ENCODE measurements around the gene SIAH1. TPM values are rescaled to one million over a fixed set of nuclear protein-coding genes. Genes with fewer than 3 reads are reported as not detected.
A peak's percentile ranks its signal among the peaks of the same experiment; 100 is the strongest.

Gene SIAH1
- total and polyA plus RNA-seq, 9 of the 15 experiments (the other 6 are each of a cell fraction or from before 2014, with no cell fraction given), result 4.1 to 14.3 (median 12.5) TPM

DNA sequence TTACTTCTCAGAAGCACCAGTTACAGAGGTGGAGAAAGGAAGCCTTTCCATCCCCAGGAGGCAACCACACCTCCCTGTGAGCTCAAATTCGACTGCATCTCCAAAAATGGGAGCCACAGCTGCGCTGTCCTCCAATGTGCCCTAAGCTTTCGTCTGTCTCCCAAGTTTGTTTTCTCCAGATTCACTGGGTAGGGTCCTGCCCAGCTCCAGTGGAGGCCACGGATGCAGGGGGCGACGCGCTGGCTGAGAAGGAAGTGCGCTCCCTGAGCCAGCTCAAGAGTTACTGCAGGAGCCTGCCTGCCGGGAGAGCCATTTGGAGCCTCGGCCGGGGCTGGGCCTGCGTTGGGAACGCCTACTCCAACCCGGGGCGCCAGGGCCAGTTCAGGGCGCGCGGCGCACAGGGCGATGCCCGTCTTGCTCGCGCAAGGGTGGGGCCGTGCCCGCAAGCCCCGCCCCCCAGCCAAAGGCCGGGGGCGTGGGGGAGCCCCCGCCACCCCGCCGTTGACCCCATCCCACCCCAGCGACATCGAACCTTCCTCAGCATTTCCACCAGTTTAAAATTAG is 19.5 kb downstream of the SIAH1 start (continued):
- TF ChIP-seq, protein P1, sequence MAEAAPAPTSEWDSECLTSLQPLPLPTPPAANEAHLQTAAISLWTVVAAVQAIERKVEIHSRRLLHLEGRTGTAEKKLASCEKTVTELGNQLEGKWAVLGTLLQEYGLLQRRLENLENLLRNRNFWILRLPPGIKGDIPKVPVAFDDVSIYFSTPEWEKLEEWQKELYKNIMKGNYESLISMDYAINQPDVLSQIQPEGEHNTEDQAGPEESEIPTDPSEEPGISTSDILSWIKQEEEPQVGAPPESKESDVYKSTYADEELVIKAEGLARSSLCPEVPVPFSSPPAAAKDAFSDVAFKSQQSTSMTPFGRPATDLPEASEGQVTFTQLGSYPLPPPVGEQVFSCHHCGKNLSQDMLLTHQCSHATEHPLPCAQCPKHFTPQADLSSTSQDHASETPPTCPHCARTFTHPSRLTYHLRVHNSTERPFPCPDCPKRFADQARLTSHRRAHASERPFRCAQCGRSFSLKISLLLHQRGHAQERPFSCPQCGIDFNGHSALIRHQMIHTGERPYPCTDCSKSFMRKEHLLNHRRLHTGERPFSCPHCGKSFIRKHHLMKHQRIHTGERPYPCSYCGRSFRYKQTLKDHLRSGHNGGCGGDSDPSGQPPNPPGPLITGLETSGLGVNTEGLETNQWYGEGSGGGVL (CRISPR knock-in tag; IDR thresholded peaks at IDR 0.05), result no peak
- TF ChIP-seq ETV6 (IDR thresholded peaks at IDR 0.05; ENCODE audit: borderline replicate concordance in 1 of 2, low read depth in 2 of 2, low read length in 1 of 2) (no peak), ETV6 (CRISPR knock-in tag; IDR thresholded peaks at IDR 0.05; ENCODE audit: borderline replicate concordance) (no peak), KHSRP (IDR thresholded peaks at IDR 0.05) (no peak), ZFPM2 (CRISPR knock-in tag; IDR thresholded peaks at IDR 0.05) (no peak), CAMTA2 (CRISPR knock-in tag; conservative IDR thresholded peaks at IDR 0.05) (no peak), GATAD2B (IDR thresholded peaks at IDR 0.05; ENCODE audit: borderline replicate concordance) (no peak), HNRNPH1 (optimal IDR thresholded peaks at IDR 0.05; ENCODE audit: low read depth, low read length) (no peak), ZEB2 (IDR thresholded peaks at IDR 0.05) (no peak), FOXJ3 (CRISPR knock-in tag; IDR thresholded peaks at IDR 0.05) (no peak), ZBTB12 (CRISPR knock-in tag; IDR thresholded peaks at IDR 0.05) (no peak), ETV1 (tag; conservative IDR thresholded peaks at IDR 0.05; ENCODE audit: low read depth) (no peak), ZNF589 (CRISPR knock-in tag; IDR thresholded peaks at IDR 0.05; ENCODE audit: low read depth) (no peak), HBP1 (CRISPR knock-in tag; IDR thresholded peaks at IDR 0.05) (no peak), MCM2 (IDR thresholded peaks at IDR 0.05; ENCODE audit: low read depth) (no peak), TAF9B (IDR thresholded peaks at IDR 0.05; ENCODE audit: partially characterized antibody) (no peak), NFATC3 (IDR thresholded peaks at IDR 0.05) (no peak), MIER1 (IDR thresholded peaks at IDR 0.05; ENCODE audit: low read depth) (no peak), RBM22 (IDR thresholded peaks at IDR 0.05; ENCODE audit: low read depth, low read length, poor library complexity, severe bottlenecking) (peak; percentile 65), SRSF3 (IDR thresholded peaks at IDR 0.05; ENCODE audit: insufficient read depth, low read length) (no peak), STAT5B (CRISPR knock-in tag; IDR thresholded peaks at IDR 0.05) (no peak), ZNF668 (CRISPR knock-in tag; IDR thresholded peaks at IDR 0.05) (no peak), PTTG1 (tag; IDR thresholded peaks at IDR 0.05; ENCODE audit: low read depth) (no peak), HNRNPK (IDR thresholded peaks at IDR 0.05; ENCODE audit: low read depth, low read length, poor library complexity, severe bottlenecking) (no peak), ZZZ3 (IDR thresholded peaks at IDR 0.05) (no peak), RBM39 (optimal IDR thresholded peaks at IDR 0.05; ENCODE audit: low read depth, low read length) (no peak), NCOA1 (IDR thresholded peaks at IDR 0.05; ENCODE audit: low read depth) (no peak), ZBED1 (IDR thresholded peaks at IDR 0.05) (no peak), OTX1 (CRISPR knock-in tag; IDR thresholded peaks at IDR 0.05) (no peak), ZNF583 (CRISPR knock-in tag; IDR thresholded peaks at IDR 0.05) (no peak)

All from K562 (cell line).